Tibial artery (tissue), 4 donors: Measurements from ENCODE around the gene PTPRG.
A peak's percentile ranks its signal among the peaks of the same experiment; 100 is the strongest.

ENCODE experiments used
- DNase-seq, 2 donors: peaks; one replicate each; pipeline ENCODE4 v3.0.0-alpha.2; 2019
- H3K27ac ChIP-seq, 2 donors: fragments of 200-600 bp; sonication (generic) in 1 of 2; 1 replicate in 1 of 2; 2 replicates in 1 of 2; pipeline ENCODE4 v1.5.1; 2018 to 2019; ENCODE audit warnings: mild to moderate bottlenecking in 1 of 2
- H3K27me3 ChIP-seq, 2 donors: fragments of 200-600 bp; sonication (generic) in 1 of 2; one replicate each; pipeline versions ENCODE4 v1.5.1 to v1.6.0; 2016 to 2019
- H3K36me3 ChIP-seq, 3 donors: fragments of 200-600 bp; sonication (generic) in 2 of 3; one replicate each; pipeline ENCODE4 v1.5.1; 2016 to 2019; ENCODE audit warnings: mild to moderate bottlenecking in 2 of 3
- H3K4me1 ChIP-seq, 4 donors: fragments of 200-600 bp; sonication (generic) in 2 of 4; 1 replicate in 3 of 4; 2 replicates in 1 of 4; pipeline ENCODE4 v1.5.1; 2016 to 2019
- H3K4me3 ChIP-seq, 2 donors: fragments of 200-600 bp; sonication (generic) in 1 of 2; 1 replicate in 1 of 2; 2 replicates in 1 of 2; pipeline ENCODE4 v1.5.1; 2018 to 2019; ENCODE audit warnings: mild to moderate bottlenecking in 2 of 2
- H3K9me3 ChIP-seq, 3 donors: fragments of 200-600 bp; sonication (generic) in 1 of 3; one replicate each; pipeline ENCODE4 v1.5.1; 2016 to 2019
- intact Hi-C: fragments of 100-400 bp; cut with DNase I; formaldehyde crosslinking; loops from one replicate; pipeline ENCODE4 v1.15.0; 2023; ENCODE audit warnings: low total_unique reads
- TF ChIP-seq, protein P1 (sequence below), 2 experiments: fragments of 200-600 bp in 1 of 2; fragments of 450-650 bp in 1 of 2; IDR thresholded peaks; one replicate each; pipeline ENCODE4 v1.5.1; 2017 to 2019; ENCODE audit warnings: antibody characterized with exemption in 2 of 2, mild to moderate bottlenecking in 1 of 2, moderate library complexity in 1 of 2

The PTPRG gene

DNA sequence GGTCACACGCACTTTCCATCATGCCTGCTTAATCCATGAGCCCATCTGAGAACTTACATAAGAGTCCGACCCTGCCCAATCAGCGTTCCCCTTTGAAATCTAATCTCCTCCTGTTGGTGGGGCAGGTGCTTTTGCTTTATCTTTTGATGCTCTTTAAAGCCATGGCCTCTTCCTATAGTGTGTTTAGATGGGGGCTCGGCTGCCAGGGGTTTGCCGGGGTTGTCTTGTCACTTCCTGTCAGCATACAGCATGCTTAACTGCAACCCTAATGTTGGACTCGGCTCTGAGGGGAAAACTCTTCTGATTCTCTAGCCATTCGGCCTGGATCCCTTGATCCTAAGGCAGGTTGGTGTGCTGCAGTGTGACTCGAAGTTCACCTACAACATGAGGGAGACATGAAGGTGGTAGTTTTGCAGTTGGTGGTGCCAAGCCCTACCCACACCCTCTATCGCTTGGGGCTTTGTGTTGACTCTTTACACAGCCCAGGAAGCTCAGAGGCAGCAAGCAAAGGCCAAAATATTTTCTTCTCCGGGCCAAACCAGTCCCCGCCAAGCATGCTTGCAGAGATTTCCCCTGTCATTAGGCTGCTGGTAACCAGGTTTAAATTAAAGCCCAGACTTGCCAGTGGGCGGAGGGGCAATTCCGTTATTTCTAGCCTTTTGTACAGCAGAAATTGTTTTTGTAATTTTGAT, 593.2 kb downstream of the PTPRG start:
- intact Hi-C loops = no loop called here
- no peak for DNase-seq
- Histone ChIP-seq H3K4me1 (peaks cover 0 to 100% (median 46%) of the 10 kb centered on the region in 4 donors), H3K9me3 (no peaks in the 10 kb centered on the region), H3K27me3 (no peaks in the 10 kb centered on the region), H3K4me3 (no peak overlapping the region), H3K27ac (peak overlapping the region; percentile 41 to 84), H3K36me3 (peaks cover 0 to 5% (median 0%) of the 10 kb centered on the region in 3 donors)
- TF ChIP-seq, protein P1, sequence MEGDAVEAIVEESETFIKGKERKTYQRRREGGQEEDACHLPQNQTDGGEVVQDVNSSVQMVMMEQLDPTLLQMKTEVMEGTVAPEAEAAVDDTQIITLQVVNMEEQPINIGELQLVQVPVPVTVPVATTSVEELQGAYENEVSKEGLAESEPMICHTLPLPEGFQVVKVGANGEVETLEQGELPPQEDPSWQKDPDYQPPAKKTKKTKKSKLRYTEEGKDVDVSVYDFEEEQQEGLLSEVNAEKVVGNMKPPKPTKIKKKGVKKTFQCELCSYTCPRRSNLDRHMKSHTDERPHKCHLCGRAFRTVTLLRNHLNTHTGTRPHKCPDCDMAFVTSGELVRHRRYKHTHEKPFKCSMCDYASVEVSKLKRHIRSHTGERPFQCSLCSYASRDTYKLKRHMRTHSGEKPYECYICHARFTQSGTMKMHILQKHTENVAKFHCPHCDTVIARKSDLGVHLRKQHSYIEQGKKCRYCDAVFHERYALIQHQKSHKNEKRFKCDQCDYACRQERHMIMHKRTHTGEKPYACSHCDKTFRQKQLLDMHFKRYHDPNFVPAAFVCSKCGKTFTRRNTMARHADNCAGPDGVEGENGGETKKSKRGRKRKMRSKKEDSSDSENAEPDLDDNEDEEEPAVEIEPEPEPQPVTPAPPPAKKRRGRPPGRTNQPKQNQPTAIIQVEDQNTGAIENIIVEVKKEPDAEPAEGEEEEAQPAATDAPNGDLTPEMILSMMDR (IDR thresholded peaks at IDR 0.05) = no peak

DNA sequence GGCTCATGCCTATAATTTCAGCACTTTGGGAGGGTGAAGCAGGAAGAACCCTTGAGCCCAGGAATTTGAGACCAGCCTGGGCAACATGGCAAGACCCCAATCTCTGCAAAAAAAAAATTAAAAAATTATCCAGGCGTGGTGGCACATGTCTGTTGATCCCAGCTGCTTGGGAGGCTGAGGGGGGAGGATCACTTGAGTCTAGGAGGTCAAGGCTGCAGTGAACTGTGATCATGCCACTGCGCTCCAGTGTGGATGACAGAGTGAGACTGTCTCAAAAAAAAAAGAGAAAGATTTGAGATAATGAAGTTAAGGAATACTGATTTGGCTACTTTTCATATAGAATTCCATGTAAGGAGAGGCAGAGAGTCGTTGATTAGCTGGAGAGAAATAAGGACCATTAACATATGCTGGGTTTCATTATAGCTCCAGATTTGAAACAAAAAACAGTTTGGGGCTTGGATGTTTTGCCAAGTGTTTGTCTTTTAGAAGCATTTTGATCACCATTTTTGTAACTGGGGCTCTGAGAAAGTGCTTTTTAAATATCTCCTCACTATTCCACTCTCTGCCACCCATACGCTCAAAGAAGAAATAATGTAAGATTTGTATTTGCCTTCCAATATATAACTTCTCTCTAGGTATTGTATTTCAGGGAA, 597.8 kb downstream of the PTPRG start:
- H3K4me1 ChIP-seq = peaks cover 0 to 100% (median 58%) of the 10 kb centered on the region in 4 donors
- no peak for DNase-seq
- H3K4me3 ChIP-seq = peak overlapping the region in 1 of 2 donors; percentile 5
- TF ChIP-seq, protein P1 (IDR thresholded peaks at IDR 0.05) = no peak
- H3K9me3 ChIP-seq = no peaks in the 10 kb centered on the region
- intact Hi-C loops = no loop called here
- no peaks in the 10 kb centered on the region for H3K27me3 ChIP-seq
- H3K27ac ChIP-seq = peak overlapping the region; percentile 81 to 84
- peaks cover 0 to 5% (median 0%) of the 10 kb centered on the region in 3 donors for H3K36me3 ChIP-seq

DNA sequence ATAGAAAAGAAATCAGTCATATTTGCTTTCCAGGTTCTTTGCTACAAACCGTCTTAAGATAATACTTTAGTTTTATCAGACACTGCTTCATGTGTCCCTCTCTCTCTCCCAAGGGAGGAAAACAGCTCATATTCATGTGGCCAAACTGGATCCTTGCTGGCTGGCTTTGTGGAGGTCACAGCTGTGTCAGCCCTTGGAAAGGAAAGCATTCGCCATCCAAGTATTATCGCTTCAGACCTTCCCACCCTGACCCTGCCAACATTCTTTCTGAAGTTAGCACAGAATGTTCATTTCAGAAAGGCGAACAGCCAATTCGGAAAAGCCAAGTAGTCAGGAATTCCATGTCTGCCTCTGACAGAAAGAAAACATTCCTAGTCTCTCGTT, 598.3 kb downstream of the PTPRG start:
- Histone ChIP-seq H3K4me3 (peak overlapping the region in 1 of 2 donors; percentile 5), H3K36me3 (peaks cover 0 to 5% (median 0%) of the 10 kb centered on the region in 3 donors), H3K27me3 (no peaks in the 10 kb centered on the region), H3K4me1 (peaks cover 0 to 100% (median 57%) of the 10 kb centered on the region in 4 donors), H3K27ac (peak overlapping the region; percentile 81 to 84), H3K9me3 (no peaks in the 10 kb centered on the region)
- peak; percentile 88 to 94 for DNase-seq
- TF ChIP-seq, protein P1 (IDR thresholded peaks at IDR 0.05) = no peak
- intact Hi-C loops = no loop called here

DNA sequence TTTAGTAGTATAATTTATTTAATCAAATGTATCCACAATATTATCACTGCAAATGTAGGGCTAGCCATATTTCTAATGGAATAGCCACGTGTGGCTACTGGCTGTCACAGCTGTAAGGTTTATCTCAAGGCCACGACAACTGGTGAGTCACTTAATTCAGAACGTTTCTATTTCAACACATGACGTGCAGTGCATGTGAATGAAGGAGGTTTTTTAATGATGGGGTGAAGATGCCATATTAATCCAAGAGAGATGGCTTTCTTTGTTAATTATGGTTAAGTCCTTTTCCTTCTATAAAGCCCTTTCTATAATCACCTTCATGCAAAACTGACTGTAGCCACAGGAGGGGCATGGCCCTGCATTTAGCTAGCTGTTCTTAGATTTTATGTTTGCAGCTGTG, 600.0 kb downstream of the PTPRG start:
- H3K27ac ChIP-seq = peak overlapping the region; percentile 81 to 84

DNA sequence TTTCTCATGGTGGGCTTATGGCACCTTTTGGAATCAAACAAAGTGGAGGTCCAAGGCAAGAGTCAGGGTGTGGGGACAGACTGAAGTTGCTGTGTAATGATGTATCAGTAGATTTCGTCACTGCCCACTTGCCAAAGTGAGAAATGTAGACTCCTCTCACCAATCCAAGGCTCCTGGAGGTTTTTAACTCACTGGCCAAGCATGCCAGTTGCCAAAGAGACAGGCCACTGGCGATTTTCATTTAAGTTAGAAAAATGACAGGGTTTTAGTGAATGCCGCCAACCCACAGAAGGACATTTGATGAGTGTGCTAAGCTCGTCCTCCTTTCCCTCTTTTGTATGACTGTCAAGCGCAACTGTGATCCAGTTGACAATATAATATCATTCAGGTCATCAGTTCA, 602.8 kb downstream of the PTPRG start:
- H3K27ac ChIP-seq = peak overlapping the region; percentile 81 to 84
- peaks cover 0 to 100% (median 62%) of the 10 kb centered on the region in 4 donors for H3K4me1 ChIP-seq
- no peaks in the 10 kb centered on the region for H3K36me3 ChIP-seq
- TF ChIP-seq, protein P1 (IDR thresholded peaks at IDR 0.05) = no peak
- no peak for DNase-seq
- no peaks in the 10 kb centered on the region for H3K27me3 ChIP-seq
- H3K4me3 ChIP-seq = no peak overlapping the region
- intact Hi-C loops = no loop called here
- no peaks in the 10 kb centered on the region for H3K9me3 ChIP-seq

More for the DNA sequence above, 600.0 kb downstream of the PTPRG start:
- DNase-seq = no peak
- H3K9me3 ChIP-seq = no peaks in the 10 kb centered on the region
- peaks cover 0 to 100% (median 64%) of the 10 kb centered on the region in 4 donors for H3K4me1 ChIP-seq
- no peak overlapping the region for H3K4me3 ChIP-seq
- H3K27me3 ChIP-seq = no peaks in the 10 kb centered on the region
- H3K36me3 ChIP-seq = peaks cover 0 to 5% (median 0%) of the 10 kb centered on the region in 3 donors
- TF ChIP-seq, protein P1 (IDR thresholded peaks at IDR 0.05) = no peak
- intact Hi-C loops = no loop called here
